ENCODE measurements around the gene SLC38A3. TPM values are rescaled to one million over a fixed set of nuclear protein-coding genes. Genes with fewer than 3 reads are reported as not detected.

The SLC38A3 gene
- total and polyA plus RNA-seq, 12 donors = 0.05 to 48.8 (median 0.28) TPM; not detected in 2

GRCh38 chr3:50268703-50269451 is 63.8 kb downstream of the SLC38A3 start, which contains the start of gene SEMA3B:
Gene SEMA3B, plus strand, starts transcription at chr3:50269147. Its CDS starts 94 bp downstream, at chr3:50269241.
- TF ChIP-seq CTCF (IDR thresholded peaks at IDR 0.05) (no peak), POLR2A (IDR thresholded peaks at IDR 0.05) (peak; percentile 72 to 87)
- H3K4me1 ChIP-seq (replicated peaks in 1 of 2) = peaks cover 64 to 65% of the 10 kb centered on the region in 2 donors
- intact Hi-C loops (cut with DNase I) = no loop called here

GRCh38 chr3:50269460-50269859 is 64.4 kb downstream of the SLC38A3 start:
- H3K9me3 ChIP-seq (replicated peaks in 1 of 3) = no peaks in the 10 kb centered on the region
- peak overlapping the region; percentile 83 to 97 (median 89) for H3K27ac ChIP-seq
- H3K4me1 ChIP-seq (replicated peaks in 1 of 2) = peaks cover 59 to 63% of the 10 kb centered on the region in 2 donors
- TF ChIP-seq CTCF (IDR thresholded peaks at IDR 0.05) (no peak), POLR2A (IDR thresholded peaks at IDR 0.05) (no peak)
- intact Hi-C loops (cut with DNase I) = no loop called here
- peaks cover 0 to 9% of the 10 kb centered on the region in 2 donors for H3K36me3 ChIP-seq (replicated peaks in 1 of 2)
- H3K4me3 ChIP-seq = peak overlapping the region in 2 of 4 donors; percentile 19 to 37
- 37 to 48% (median 46%) methylated on average over 2 to 4 of the region's 4 CpGs for WGBS, 4 donors
- DNase-seq = no peak
- no peaks in the 10 kb centered on the region for H3K27me3 ChIP-seq

More at GRCh38 chr3:50268703-50269451, 63.8 kb downstream of the SLC38A3 start, which contains the start of gene SEMA3B:
- no peaks in the 10 kb centered on the region for H3K9me3 ChIP-seq (replicated peaks in 1 of 3)
- peak; percentile 90 to 97 (median 95) for DNase-seq
- peak within 1 kb of the TSS; percentile 83 to 97 (median 89) for H3K27ac ChIP-seq
- H3K27me3 ChIP-seq = no peaks in the 10 kb centered on the region
- peak within 1 kb of the TSS in 2 of 4 donors; percentile 19 to 37 for H3K4me3 ChIP-seq
- 27 to 48% (median 37%) methylated on average over 11 to 21 of the region's 21 CpGs for WGBS, 4 donors
- H3K36me3 ChIP-seq (replicated peaks in 1 of 2) = peaks cover 0 to 6% of the 10 kb centered on the region in 2 donors

DNA sequence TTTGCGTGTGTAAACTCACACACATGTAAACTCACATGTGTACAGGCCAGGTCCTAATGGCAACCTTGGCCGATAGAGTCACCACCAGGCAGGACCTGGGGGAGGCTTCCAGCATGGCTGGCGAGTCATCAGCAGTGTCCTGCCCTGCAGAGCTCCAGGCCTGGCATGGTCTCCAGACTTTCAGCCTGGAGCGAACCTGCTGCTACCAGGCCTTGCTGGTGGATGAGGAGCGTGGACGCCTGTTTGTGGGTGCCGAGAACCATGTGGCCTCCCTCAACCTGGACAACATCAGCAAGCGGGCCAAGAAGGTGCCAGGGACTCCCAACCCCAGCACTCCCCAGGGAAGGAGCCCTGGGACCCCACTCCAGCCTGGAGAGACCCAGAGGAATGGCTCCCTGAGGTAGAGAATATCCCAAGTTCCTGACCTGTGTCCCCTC is 64.9 kb downstream of the SLC38A3 start:
- Histone ChIP-seq H3K4me1 (replicated peaks in 1 of 2) (peaks cover 54 to 63% of the 10 kb centered on the region in 2 donors), H3K27me3 (peaks cover under 1% of the 10 kb centered on the region), H3K9me3 (replicated peaks in 1 of 3) (no peaks in the 10 kb centered on the region), H3K36me3 (replicated peaks in 1 of 2) (peaks cover 0 to 14% of the 10 kb centered on the region in 2 donors), H3K27ac (peak overlapping the region; percentile 83 to 97 (median 89)), H3K4me3 (peak overlapping the region in 2 of 4 donors; percentile 19 to 37)
- intact Hi-C loops (cut with DNase I) = loop anchor here (5.0 to 10.0 kb wide), 4 partner anchors 38 to 145 kb away; partner anchors contain the start of gene HYAL2 (in 1 of the 2)
- TF ChIP-seq POLR2A (IDR thresholded peaks at IDR 0.05) = no peak
- no peak for TF ChIP-seq CTCF (IDR thresholded peaks at IDR 0.05)
- 41 to 56% (median 44%) methylated on average over 7 to 8 of the region's 8 CpGs; no CpG with 5 or more reads in 1 of the 4 donors for WGBS, 4 donors
- DNase-seq = peak in 4 of 7 donors; percentile 49 to 65 (median 60)
